ENCODE results near the gene ZDHHC4.

The ZDHHC4 gene

DNA sequence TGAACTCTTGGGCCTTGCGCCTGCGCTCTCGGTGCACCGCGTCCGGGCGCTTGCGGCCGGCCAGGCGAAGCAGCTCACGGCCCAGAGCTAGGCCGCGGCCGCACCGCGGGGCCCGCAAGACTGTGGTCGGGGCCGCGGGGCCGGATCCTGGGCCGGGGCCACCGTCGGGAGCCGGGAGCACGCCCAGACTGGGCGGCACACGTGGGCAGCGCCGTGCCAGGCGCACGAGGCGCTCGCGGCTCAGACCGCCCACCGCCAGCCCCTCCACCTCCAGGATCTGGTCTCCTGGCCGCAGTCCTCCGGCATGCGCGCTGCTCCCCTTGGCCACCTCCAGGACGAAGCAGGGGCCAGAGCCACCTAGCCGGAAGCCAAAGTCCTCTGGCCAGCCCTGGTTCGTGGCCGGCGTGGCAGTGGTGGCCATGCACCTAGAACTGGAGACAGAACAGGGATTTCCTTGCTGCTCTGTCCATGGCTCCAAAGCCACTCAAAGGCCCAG, 26.2 kb upstream of the ZDHHC4 start, which contains the start of gene GRID2IP:
TSS of gene GRID2IP (minus strand) at position 446 of the 496 bp plus-strand sequence. CDS start at position 421, 25 bp downstream.
- Histone ChIP-seq H4K20me1 (ENCODE audit: insufficient read depth, low read length) (no peaks in the 10 kb centered on the region), H3K79me2 (ENCODE audit: insufficient read depth, low read length) (no peaks in the 10 kb centered on the region), H3K27ac (ENCODE audit: low read length) (no peak within 1 kb of the TSS), H2AFZ (ENCODE audit: low read depth, low read length) (no peak within 1 kb of the TSS), H3K36me3 (ENCODE audit: insufficient read depth, low read length) (no peaks in the 10 kb centered on the region), H3K4me1 (ENCODE audit: insufficient read depth, low read length) (no peaks in the 10 kb centered on the region), H3K4me3 (ENCODE audit: low read depth in 1 of 2, low read length in 2 of 2) (no peak within 1 kb of the TSS), H3K27me3 (ENCODE audit: insufficient read depth, low read length, poor library complexity) (no peaks in the 10 kb centered on the region), H3K4me2 (ENCODE audit: insufficient read depth, low read length) (no peak within 1 kb of the TSS), H3K9ac (ENCODE audit: low read depth, low read length) (no peak within 1 kb of the TSS), H3K9me3 (ENCODE audit: insufficient read depth, low read length, severe bottlenecking) (no peaks in the 10 kb centered on the region)
- no peak for ATAC-seq (ENCODE audit: insufficient read depth, low read depth)
- no peak for DNase-seq
- TF ChIP-seq, protein P1, sequence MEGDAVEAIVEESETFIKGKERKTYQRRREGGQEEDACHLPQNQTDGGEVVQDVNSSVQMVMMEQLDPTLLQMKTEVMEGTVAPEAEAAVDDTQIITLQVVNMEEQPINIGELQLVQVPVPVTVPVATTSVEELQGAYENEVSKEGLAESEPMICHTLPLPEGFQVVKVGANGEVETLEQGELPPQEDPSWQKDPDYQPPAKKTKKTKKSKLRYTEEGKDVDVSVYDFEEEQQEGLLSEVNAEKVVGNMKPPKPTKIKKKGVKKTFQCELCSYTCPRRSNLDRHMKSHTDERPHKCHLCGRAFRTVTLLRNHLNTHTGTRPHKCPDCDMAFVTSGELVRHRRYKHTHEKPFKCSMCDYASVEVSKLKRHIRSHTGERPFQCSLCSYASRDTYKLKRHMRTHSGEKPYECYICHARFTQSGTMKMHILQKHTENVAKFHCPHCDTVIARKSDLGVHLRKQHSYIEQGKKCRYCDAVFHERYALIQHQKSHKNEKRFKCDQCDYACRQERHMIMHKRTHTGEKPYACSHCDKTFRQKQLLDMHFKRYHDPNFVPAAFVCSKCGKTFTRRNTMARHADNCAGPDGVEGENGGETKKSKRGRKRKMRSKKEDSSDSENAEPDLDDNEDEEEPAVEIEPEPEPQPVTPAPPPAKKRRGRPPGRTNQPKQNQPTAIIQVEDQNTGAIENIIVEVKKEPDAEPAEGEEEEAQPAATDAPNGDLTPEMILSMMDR (IDR thresholded peaks at IDR 0.05; ENCODE audit: borderline replicate concordance, extremely low read depth, low read length, poor library complexity, severe bottlenecking): no peak
- no peak for TF ChIP-seq EZH2 (IDR thresholded peaks at IDR 0.05; ENCODE audit: borderline replicate concordance, low read depth, low read length, severe bottlenecking)

- 0 out of 2 replicates have a peak overlapping the region, but pooled peaks have one; percentile 13 for H2AFZ ChIP-seq (ENCODE audit: low read depth, low read length)
- DNase-seq (no peak), ATAC-seq (ENCODE audit: insufficient read depth, low read depth) (no peak)
- no peak overlapping the region for H3K4me3 ChIP-seq (ENCODE audit: low read depth in 1 of 2, low read length in 2 of 2)
- H3K4me1 ChIP-seq (ENCODE audit: insufficient read depth, low read length): no peaks in the 10 kb centered on the region
- H3K9me3 ChIP-seq (ENCODE audit: insufficient read depth, low read length, severe bottlenecking): no peaks in the 10 kb centered on the region
- TF ChIP-seq EZH2 (IDR thresholded peaks at IDR 0.05; ENCODE audit: borderline replicate concordance, low read depth, low read length, severe bottlenecking): no peak
- TF ChIP-seq, protein P1 (IDR thresholded peaks at IDR 0.05; ENCODE audit: borderline replicate concordance, extremely low read depth, low read length, poor library complexity, severe bottlenecking): no peak
- H3K4me2 ChIP-seq (ENCODE audit: insufficient read depth, low read length): no peak overlapping the region
- no peak overlapping the region for H3K27ac ChIP-seq (ENCODE audit: low read length)
- no peaks in the 10 kb centered on the region for H4K20me1 ChIP-seq (ENCODE audit: insufficient read depth, low read length)
- H3K9ac ChIP-seq (ENCODE audit: low read depth, low read length): no peak overlapping the region
- no peaks in the 10 kb centered on the region for H3K79me2 ChIP-seq (ENCODE audit: insufficient read depth, low read length)
- H3K27me3 ChIP-seq (ENCODE audit: insufficient read depth, low read length, poor library complexity): no peaks in the 10 kb centered on the region
- no peaks in the 10 kb centered on the region for H3K36me3 ChIP-seq (ENCODE audit: insufficient read depth, low read length)
Measured at GRCh38 chr7:6553448-6554044, 23.7 kb upstream of the ZDHHC4 start.

DNA sequence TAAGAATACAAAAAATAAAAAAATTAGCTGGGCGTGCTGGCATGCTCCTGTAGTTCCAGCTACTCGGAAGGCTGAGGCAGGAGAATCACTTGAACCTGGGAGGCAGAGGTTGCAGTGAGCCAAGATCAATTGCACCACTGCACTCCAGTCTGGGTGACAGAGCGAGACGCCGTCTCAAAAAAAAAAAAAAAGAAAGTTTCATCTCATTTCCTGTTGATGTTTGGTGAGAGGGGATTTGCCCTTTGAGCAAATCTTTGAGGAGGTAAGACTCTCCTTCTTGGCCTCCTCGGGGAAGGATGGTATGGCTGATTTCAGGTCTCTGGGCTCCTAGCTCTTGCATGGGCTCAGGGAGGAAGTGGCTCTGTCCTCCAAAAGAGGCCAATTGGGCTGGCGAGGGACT, 22.4 kb upstream of the ZDHHC4 start:
- H3K9ac ChIP-seq (ENCODE audit: low read depth, low read length): no peak overlapping the region
- ATAC-seq (ENCODE audit: insufficient read depth, low read depth): no peak
- H3K4me2 ChIP-seq (ENCODE audit: insufficient read depth, low read length): no peak overlapping the region
- H3K27me3 ChIP-seq (ENCODE audit: insufficient read depth, low read length, poor library complexity): no peaks in the 10 kb centered on the region
- peak overlapping the region; percentile 36 for H2AFZ ChIP-seq (ENCODE audit: low read depth, low read length)
- H3K79me2 ChIP-seq (ENCODE audit: insufficient read depth, low read length): no peaks in the 10 kb centered on the region
- no peaks in the 10 kb centered on the region for H4K20me1 ChIP-seq (ENCODE audit: insufficient read depth, low read length)
- H3K36me3 ChIP-seq (ENCODE audit: insufficient read depth, low read length): no peaks in the 10 kb centered on the region
- no peaks in the 10 kb centered on the region for H3K4me1 ChIP-seq (ENCODE audit: insufficient read depth, low read length)
- no peak overlapping the region for H3K27ac ChIP-seq (ENCODE audit: low read length)
- TF ChIP-seq EZH2 (IDR thresholded peaks at IDR 0.05; ENCODE audit: borderline replicate concordance, low read depth, low read length, severe bottlenecking): no peak
- TF ChIP-seq, protein P1 (IDR thresholded peaks at IDR 0.05; ENCODE audit: borderline replicate concordance, extremely low read depth, low read length, poor library complexity, severe bottlenecking): no peak
- H3K9me3 ChIP-seq (ENCODE audit: insufficient read depth, low read length, severe bottlenecking): no peaks in the 10 kb centered on the region
- no peak overlapping the region for H3K4me3 ChIP-seq (ENCODE audit: low read depth in 1 of 2, low read length in 2 of 2)
- DNase-seq: no peak

Data from DND-41 (cell line).